Adrenal gland (tissue), 5 donors: Measurements from ENCODE around the gene COL4A1.

Experiments used
- POLR2A ChIP-seq, 2 donors: fragments of 450-650 bp; IDR thresholded peaks; one replicate each; pipeline ENCODE4 v1.6.1; 2017; ENCODE audit warnings: antibody characterized with exemption in 2 of 2, mild to moderate bottlenecking in 2 of 2, moderate library complexity in 1 of 2
- TF ChIP-seq, protein P1 (sequence below), 6 experiments: fragments of 450-650 bp in 4 of 6; fragments of 200-600 bp in 2 of 6; sonication (generic) in 1 of 6; IDR thresholded peaks; 1 replicate in 5 of 6; 2 replicates in 1 of 6; pipeline versions ENCODE4 v1.5.1 to v1.8.0; 2016 to 2021; ENCODE audit warnings: antibody characterized with exemption in 6 of 6, mild to moderate bottlenecking in 2 of 6, moderate library complexity in 1 of 6
- donor health status: DM: no; HTN: no; CAD: no.

GRCh38 chr13:110131424-110131823 lies 175.5 kb downstream of the COL4A1 start:
- TF ChIP-seq POLR2A (IDR thresholded peaks at IDR 0.05), result no peak
- TF ChIP-seq, protein P1, sequence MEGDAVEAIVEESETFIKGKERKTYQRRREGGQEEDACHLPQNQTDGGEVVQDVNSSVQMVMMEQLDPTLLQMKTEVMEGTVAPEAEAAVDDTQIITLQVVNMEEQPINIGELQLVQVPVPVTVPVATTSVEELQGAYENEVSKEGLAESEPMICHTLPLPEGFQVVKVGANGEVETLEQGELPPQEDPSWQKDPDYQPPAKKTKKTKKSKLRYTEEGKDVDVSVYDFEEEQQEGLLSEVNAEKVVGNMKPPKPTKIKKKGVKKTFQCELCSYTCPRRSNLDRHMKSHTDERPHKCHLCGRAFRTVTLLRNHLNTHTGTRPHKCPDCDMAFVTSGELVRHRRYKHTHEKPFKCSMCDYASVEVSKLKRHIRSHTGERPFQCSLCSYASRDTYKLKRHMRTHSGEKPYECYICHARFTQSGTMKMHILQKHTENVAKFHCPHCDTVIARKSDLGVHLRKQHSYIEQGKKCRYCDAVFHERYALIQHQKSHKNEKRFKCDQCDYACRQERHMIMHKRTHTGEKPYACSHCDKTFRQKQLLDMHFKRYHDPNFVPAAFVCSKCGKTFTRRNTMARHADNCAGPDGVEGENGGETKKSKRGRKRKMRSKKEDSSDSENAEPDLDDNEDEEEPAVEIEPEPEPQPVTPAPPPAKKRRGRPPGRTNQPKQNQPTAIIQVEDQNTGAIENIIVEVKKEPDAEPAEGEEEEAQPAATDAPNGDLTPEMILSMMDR (IDR thresholded peaks at IDR 0.05), result no peak
